HG03460 (cell line): ENCODE measurements around the gene SEC14L5.

Experiments
- ATAC-seq: cut with Tn5 transposase; IDR thresholded peaks from one replicate; pipeline ENCODE4 v1.9.1; 2021; ENCODE audit not compliant: unreplicated experiment

SEC14L5 gene

GRCh38 chr16:5062790-5063765, 104.9 kb downstream of the SEC14L5 start:
- no peak for ATAC-seq

GRCh38 chr16:5064915-5065314, 106.8 kb downstream of the SEC14L5 start:
- no peak for ATAC-seq

- no peak for ATAC-seq
Measured at GRCh38 chr16:5065326-5065725, 107.2 kb downstream of the SEC14L5 start.

GRCh38 chr16:5065813-5066212, 107.7 kb downstream of the SEC14L5 start, which contains the start of gene C16orf89:
TSS of gene C16orf89 (minus strand) at chr16:5065956. CDS start at chr16:5065908, 48 bp downstream.
- ATAC-seq: no peak

- no peak for ATAC-seq
Measured at GRCh38 chr16:5066511-5066910, 108.4 kb downstream of the SEC14L5 start.
